Measurements from ENCODE around the gene OXSR1. TPM values are rescaled to one million over a fixed set of nuclear protein-coding genes. Genes with fewer than 3 reads are reported as not detected.
A peak's percentile ranks its signal among the peaks of the same experiment; 100 is the strongest.

OXSR1 gene
- total and polyA plus RNA-seq, 12 donors: 13.7 to 38.4 (median 31.2) TPM

DNA sequence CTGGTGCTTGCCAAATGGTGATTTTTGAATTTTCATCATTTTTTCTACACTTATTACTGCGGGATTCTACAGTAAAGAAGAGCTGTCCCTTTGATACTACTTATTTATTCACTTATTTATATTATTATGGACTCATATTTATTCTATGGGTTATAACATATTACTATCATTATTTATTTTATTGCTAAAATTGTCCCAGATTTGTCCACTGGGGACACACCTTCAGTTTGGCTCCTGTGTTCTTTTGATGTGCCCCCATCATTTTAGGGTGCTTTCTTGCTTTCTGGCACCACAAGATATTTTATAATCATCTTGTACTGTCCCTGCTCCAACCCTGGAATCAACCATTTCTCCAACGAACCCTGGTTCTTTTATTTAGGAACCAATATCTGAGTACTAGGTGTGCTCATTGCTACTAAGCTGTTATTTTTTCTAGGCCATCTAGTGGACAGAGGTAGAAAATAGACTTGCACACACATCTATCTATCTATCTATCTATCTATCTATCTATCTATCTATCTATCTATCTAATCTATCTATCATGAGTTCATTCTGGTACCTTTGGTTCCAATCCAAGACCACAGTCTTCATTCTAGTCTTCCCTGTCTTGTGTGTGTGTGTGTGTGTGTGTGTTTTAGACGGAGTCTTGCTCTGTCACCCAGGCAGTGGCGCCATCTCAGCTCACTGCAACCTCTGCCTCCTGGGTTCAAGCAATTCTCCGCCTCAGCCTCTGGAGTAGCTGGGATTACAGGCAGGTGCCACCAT lies 132.8 kb downstream of the OXSR1 start:
- H3K4me3 ChIP-seq: no peak overlapping the region
- 83 to 85% methylated on average over 5 of the region's 5 CpGs for WGBS, 2 donors
- H3K9me3 ChIP-seq: peaks cover 0 to 8% (median 0%) of the 10 kb centered on the region in 11 donors
- ATAC-seq (no peak), DNase-seq (no peak)
- no peak overlapping the region for H3K27ac ChIP-seq
- TF ChIP-seq, protein P1, sequence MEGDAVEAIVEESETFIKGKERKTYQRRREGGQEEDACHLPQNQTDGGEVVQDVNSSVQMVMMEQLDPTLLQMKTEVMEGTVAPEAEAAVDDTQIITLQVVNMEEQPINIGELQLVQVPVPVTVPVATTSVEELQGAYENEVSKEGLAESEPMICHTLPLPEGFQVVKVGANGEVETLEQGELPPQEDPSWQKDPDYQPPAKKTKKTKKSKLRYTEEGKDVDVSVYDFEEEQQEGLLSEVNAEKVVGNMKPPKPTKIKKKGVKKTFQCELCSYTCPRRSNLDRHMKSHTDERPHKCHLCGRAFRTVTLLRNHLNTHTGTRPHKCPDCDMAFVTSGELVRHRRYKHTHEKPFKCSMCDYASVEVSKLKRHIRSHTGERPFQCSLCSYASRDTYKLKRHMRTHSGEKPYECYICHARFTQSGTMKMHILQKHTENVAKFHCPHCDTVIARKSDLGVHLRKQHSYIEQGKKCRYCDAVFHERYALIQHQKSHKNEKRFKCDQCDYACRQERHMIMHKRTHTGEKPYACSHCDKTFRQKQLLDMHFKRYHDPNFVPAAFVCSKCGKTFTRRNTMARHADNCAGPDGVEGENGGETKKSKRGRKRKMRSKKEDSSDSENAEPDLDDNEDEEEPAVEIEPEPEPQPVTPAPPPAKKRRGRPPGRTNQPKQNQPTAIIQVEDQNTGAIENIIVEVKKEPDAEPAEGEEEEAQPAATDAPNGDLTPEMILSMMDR (IDR thresholded peaks at IDR 0.05): peak in 6 of 9 donors; percentile 5 to 44 (median 10)
- intact Hi-C loops (cut with DNase I): no loop called here
- no peaks in the 10 kb centered on the region for H3K27me3 ChIP-seq
- no peaks in the 10 kb centered on the region for H3K36me3 ChIP-seq
- no peaks in the 10 kb centered on the region for H3K4me1 ChIP-seq

Other genes with a start within 250 kb of the OXSR1 start
- 1 to 10 TPM; 1.2 to 3.7 (median 2.1) TPM for gene VILL, start 174.8 kb upstream of the OXSR1 start, total RNA-seq
- 1 to 10 TPM; 4.8 to 6.4 TPM for gene VILL, start 174.8 kb upstream of the OXSR1 start, polyA plus RNA-seq
- 10 to 100 TPM in 6 of 10 donors, 1 to 10 TPM in 4; 6.3 to 17.7 (median 10.1) TPM for gene PLCD1, start 135.9 kb upstream of the OXSR1 start, total RNA-seq
- 10 to 100 TPM; 13.0 to 20.0 TPM for gene PLCD1, start 135.9 kb upstream of the OXSR1 start, polyA plus RNA-seq
- gene DLEC1, start 126.3 kb upstream of the OXSR1 start, total RNA-seq: under 1 TPM in 6 of 10 donors, not detected in 4; 0.09 to 0.42 (median 0.30) TPM
- under 1 TPM; 0.13 to 0.66 TPM for gene DLEC1, start 126.3 kb upstream of the OXSR1 start, polyA plus RNA-seq
- 100 to 1,000 TPM; 102 to 136 (median 117) TPM for gene ACAA1, start 28.4 kb upstream of the OXSR1 start, total RNA-seq
- gene ACAA1, start 28.4 kb upstream of the OXSR1 start, polyA plus RNA-seq: 100 to 1,000 TPM in 1 of 2 donors, 10 to 100 TPM in 1; 76.4 to 133 TPM
- 10 to 100 TPM in 2 of 10 donors, 1 to 10 TPM in 8; 4.2 to 22.3 (median 6.8) TPM for gene MYD88, start 26.9 kb upstream of the OXSR1 start, total RNA-seq
- 10 to 100 TPM in 1 of 2 donors, 1 to 10 TPM in 1; 7.1 to 11.1 TPM for gene MYD88, start 26.9 kb upstream of the OXSR1 start, polyA plus RNA-seq
- under 1 TPM in 6 of 10 donors, not detected in 4; 0.13 to 0.49 (median 0.25) TPM for gene SLC22A13, start 100.3 kb downstream of the OXSR1 start, total RNA-seq
- gene SLC22A13, start 100.3 kb downstream of the OXSR1 start, polyA plus RNA-seq: under 1 TPM; 0.03 to 0.44 TPM
- gene SLC22A14, start 116.8 kb downstream of the OXSR1 start, total RNA-seq: under 1 TPM in 2 of 10 donors, not detected in 8; 0.17 to 0.28 TPM
- gene SLC22A14, start 116.8 kb downstream of the OXSR1 start, polyA plus RNA-seq: under 1 TPM; 0.06 to 0.37 TPM
- 1 to 10 TPM in 2 of 10 donors, under 1 TPM in 8; 0.42 to 1.7 (median 0.73) TPM for gene XYLB, start 181.2 kb downstream of the OXSR1 start, total RNA-seq
- gene XYLB, start 181.2 kb downstream of the OXSR1 start, polyA plus RNA-seq: under 1 TPM; 0.22 TPM